Left renal cortex interstitium (tissue), 4 donors: ENCODE measurements around the gene ITGB2. TPM values are rescaled to one million over a fixed set of nuclear protein-coding genes. Genes with fewer than 3 reads are reported as not detected.
A peak's percentile ranks its signal among the peaks of the same experiment; 100 is the strongest.

ENCODE experiments used
- DNase-seq, 4 donors: peaks; one replicate each; pipeline ENCODE4 v3.0.0-alpha.2; 2013; ENCODE audit warnings: low read depth in 4 of 4, low spot score in 2 of 4, missing footprints in 1 of 4
- polyA plus RNA-seq, 4 donors: library from polyadenylated mRNA; unstranded; fragments of 120-200 nt; gene quantifications; one replicate each; pipeline ENCODE4 v1.2.1, GENCODE V29; 2013; ENCODE audit not compliant: insufficient read length in 4 of 4

ITGB2 gene
- polyA plus RNA-seq, 4 donors, result 9.2 to 21.6 (median 12.1) TPM

DNA sequence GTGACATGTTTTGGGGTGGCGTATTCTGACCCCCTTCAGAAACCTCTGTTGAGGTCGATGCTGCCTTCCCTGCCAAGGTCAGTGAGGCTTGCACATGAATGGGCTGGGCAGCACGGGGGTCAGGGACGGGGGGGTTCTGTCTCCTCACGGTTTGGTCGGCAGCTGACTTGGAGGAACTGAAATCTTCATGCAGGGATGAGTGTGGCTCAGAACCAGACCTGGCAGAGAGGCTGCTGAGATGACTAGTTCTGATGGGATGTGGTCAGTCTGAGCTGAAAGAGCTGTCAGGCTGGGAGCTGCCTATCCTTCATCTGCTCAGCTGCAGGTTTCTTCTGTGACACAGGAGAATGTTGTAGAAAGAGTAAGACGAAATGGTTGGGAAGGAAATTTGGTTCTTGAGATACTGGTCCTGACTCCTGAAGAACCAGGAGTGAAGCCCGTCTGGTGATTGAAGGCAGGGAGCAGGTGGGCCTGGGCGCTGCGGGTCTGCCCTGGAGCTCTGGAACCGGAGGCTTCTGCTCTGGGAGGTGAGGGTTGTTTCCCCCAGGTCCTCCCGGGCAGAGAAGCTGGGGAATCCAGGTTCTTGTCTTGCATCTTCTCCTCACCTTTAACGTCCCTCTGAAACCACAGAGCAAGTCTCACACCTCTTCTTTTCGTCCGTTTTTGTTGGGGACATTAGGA is 22.4 kb upstream of the ITGB2 start:
- DNase-seq, result no peak

DNA sequence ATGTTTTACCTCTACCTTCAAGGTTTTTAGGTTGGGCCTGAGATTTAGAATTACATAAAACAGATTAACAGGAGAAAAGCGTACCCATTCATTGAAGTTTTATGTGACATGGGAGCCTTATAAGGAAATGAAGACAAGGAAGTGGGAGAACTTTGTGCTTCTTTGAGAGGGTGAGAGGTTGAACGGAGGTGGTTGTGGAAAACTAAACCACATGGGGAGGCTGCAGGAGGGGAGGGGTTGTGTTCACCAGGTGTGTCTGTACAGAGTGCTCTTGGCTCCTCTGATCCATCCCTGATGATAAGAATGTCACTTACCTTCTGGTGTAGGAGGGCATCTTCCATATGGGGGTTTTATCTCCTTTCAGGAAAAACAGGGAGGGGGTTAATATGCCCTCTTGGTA is 21.9 kb upstream of the ITGB2 start:
- DNase-seq, result no peak

- no peak for DNase-seq
Observed at GRCh38 chr21:44941567-44941966, 20.9 kb upstream of the ITGB2 start.

- no peak for DNase-seq
Observed at GRCh38 chr21:44940116-44940631, 19.5 kb upstream of the ITGB2 start.

DNA sequence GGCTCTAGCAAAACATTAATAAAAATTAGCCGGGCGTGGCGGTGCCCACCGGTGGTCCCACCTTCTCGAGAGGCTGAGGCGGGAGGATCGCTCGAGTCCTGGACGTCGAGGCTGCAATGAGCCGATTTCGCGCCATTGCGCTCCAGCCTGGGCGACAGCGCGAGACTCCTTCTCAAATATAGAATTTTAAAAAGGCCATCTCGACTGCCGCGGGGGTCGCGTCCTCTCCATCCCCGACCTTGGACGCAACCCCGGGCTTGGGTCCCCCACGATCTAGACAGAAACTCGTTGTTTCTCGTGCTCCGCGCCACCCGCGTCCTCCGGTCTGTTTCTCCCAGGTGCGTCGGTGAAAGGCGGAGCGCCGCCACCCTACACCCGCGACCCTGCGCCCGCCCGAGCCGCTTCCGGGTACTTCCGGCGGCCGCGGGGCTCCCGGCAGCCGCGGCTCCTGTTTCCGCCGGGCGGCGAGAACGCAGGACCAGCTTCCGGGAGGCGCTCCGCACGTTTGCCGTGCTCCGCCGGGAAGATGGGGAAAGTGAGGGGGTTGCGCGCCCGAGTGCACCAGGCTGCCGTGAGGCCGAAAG is 18.9 kb upstream of the ITGB2 start, which contains the start of gene SLX9:
TSS of gene SLX9 (plus strand) at position 498 of the 584 bp plus-strand sequence. CDS start at position 527, 29 bp downstream.
- peak in 2 of 4 donors; percentile 52 to 63 for DNase-seq

- DNase-seq, result no peak
Observed at GRCh38 chr21:44938772-44939531, 18.3 kb upstream of the ITGB2 start.

DNA sequence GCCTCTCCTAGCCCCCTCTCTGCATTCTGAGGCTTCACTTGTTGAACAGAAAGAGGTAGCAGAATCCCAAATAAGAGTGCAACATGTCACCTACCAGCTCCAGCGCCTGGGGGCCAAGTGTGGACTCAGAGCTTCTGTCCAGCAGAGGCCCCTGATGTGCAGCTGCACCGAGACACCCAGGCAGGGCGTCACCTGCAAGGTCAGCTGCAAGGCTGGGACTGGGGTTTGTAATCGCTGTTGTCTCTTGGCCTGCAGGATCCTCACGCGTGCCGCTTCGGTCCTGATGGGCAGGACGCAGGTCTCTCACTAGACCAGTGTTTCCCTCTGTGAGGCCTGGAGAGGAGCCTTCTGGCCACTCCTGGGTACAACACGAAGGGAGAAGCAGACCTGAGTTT is 14.8 kb upstream of the ITGB2 start:
- no peak for DNase-seq

DNA sequence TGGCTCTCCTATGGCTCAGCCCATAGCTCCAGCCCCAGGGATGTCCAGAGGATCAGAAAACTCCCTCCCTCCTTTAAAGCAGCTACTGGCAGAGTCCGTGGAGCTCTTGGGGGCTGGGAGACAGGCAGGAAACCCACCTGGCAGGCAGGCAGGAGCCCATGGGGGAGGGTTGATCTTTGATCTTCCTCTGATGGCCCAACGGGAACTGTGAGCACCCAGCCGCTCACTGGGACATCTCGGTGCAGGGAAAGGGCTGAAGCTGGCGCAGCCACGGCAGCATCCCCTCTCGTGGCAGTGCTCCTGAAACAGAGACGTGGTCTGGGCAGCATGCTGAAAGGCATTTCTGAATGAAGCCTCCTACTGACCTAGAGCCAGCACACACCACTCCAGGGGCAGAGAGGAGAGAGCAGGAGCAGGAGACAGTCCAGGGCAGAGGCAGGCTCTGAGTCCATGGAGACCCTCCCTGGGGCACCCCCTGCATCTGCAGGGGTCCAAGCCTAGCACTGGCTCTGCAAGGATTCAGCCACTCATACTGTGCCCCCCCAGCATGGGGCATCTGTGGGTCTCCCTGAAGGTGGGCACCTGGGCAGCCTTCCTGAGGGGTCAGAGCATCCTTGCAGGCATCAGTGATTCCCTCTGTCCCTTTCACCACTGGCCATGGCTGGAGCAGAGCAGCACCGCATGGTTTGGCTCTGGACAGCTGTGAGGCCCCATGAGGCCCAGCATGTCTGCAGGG is 14.3 kb upstream of the ITGB2 start:
- DNase-seq, result no peak

- DNase-seq, result no peak
Observed at GRCh38 chr21:44934276-44934675, 13.6 kb upstream of the ITGB2 start.

GRCh38 chr21:44933918-44934260 is 13.2 kb upstream of the ITGB2 start:
- DNase-seq, result no peak

DNA sequence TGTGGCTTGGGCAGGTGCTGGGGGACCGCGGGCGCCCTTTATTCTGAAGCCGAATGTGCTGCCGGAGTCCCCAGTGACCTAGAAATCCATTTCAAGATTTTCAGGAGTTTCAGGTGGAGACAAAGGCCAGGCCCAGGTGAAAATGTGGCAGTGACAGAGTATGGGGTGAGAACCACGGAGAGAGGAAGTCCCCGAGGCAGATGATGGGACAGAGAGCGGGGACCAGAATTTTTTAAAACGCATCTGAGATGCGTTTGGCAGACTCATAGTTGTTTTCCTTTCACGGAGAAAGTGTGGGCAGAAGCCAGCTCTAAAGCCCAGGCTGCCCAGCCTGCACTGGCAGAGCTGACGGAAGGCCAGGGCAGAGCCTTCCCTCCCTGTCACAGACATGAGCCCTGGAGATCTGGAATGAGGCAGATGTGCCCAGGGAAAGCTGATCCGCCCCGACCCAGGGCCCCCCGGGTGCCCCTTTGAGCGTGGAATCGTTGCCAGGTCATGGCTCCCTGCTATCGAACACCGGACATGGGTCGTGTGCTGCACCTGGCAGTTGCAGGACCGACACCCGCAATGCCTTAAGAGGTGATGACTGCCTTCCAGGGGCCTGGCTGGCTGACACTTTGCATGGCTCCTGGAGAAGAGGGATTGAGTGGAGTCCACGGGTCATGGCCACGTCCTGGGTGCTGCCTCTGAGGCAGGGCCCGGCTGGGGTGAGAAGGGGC is 12.7 kb upstream of the ITGB2 start:
- no peak for DNase-seq

- no peak for DNase-seq
Observed at GRCh38 chr21:44932408-44933181, 11.9 kb upstream of the ITGB2 start.

DNA sequence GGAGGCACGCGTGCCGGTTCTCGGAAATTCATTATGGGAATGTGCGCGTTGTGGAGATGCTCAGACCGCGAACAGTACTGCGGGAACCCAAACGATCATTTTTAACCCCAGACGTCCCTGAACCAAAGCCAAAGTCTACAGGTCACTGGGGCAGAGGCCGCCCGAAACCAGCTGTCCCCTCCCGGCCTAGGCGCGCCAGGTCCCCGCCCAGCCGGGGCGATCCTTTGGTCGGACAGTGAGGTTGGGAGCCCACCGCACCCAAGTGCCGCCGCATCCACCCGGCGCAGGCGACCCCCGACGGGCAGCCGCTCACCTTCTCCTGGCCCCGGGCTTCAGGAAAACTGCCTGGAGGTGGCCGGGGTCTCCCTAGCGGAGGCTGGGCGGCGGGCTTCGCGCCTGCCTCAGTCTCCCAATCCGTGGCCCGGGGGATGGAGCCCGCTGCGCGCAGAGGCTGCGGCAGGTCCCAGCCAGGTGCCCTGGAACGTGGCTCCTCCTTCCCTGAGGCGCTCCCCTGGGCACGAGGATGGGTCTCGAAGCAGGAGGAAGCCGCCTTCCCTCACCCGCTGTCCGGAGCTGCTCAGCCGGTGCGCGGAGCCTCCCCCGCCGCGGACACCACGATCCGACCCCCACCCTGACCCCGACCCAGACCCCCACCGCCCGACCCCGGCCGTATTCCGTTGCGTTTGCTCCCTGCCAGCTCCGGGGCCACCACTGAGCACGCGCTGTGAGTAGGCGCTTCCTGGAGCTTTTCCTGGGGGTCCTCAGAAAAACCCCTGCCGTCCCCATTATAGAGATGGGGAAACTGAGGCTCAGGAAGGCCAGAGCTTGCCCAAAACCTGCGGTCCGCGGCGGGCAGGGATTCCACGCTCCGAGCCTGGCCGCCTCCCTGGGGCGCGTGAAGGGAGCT is 11.1 kb upstream of the ITGB2 start:
- DNase-seq, result no peak

GRCh38 chr21:44931137-44931500 is 10.4 kb upstream of the ITGB2 start:
- no peak for DNase-seq

DNA sequence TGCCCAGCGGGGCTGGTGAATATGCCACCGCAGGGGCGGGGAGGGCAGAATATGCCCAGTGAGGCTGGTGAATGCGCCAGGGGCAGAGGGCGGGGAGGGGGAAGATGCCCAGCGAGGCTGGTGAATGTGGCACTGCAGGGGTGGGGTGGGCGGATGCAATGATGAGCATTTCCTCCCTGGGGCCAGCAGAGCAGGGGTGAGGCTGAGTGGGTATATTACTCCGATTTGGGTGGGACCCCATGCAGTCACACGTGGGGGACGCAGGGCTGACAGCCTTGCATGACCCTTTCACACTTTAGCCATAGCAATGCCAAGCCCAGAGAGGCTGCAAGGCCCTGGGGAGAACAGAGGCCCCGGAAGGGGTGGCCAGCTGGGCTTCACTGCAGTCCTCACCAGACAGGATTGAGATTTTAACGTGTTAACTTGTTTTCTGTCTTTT is 9.9 kb upstream of the ITGB2 start:
- DNase-seq, result no peak

GRCh38 chr21:44929799-44930542 is 9.3 kb upstream of the ITGB2 start:
- no peak for DNase-seq

DNA sequence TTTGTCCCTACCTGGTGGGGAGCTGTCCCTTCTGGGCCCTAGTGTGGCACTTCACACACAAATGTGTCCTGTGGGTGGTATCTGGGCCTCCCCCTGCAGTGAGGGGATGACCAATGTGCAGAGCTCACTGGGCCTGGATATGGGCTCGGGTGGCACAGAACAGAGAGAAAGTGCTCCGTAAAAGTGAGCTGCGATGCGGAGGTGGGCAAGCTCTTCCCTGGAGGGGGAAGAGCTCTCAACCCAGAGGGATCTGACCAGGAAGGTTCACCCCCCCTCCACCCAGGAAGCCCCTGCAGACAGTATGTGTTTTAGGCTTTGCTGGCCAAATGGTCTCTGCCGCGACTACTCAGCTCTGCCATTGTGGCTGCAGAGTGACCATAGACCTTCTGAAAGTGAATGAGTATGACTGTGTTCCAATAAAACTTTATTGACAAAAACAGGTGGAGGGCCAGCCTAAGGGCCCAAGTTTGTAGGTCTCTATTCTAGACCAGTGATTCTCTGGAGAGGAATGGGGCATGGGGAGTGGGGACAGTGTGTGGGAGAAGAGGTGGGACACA is 8.6 kb upstream of the ITGB2 start:
- no peak for DNase-seq
